ENCODE measurements around the gene CDK14.

- TF ChIP-seq CTCF (IDR thresholded peaks at IDR 0.05; ENCODE audit: low read depth, low read length) = no peak
- TF ChIP-seq EZH2phosphoT487 (IDR thresholded peaks at IDR 0.05; ENCODE audit: low read depth) = no peak
Measured at GRCh38 chr7:90982228-90982627, 386.1 kb downstream of the CDK14 start.

Measured in OCI-LY3 (cell line).